Peyer's patch (tissue), 4 donors: ENCODE data around the gene LATS1.

ENCODE experiments used
- CTCF ChIP-seq, 6 experiments: fragments of 450-650 bp in 4 of 6; fragments of 200-600 bp in 2 of 6; sonication (generic) in 1 of 6; IDR thresholded peaks; one replicate each; pipeline ENCODE4 v1.5.1; 2017 to 2019; ENCODE audit warnings: antibody characterized with exemption in 6 of 6, mild to moderate bottlenecking in 3 of 6, moderate library complexity in 1 of 6
- POLR2A ChIP-seq, 2 donors: fragments of 450-650 bp; IDR thresholded peaks; one replicate each; pipeline ENCODE4 v1.5.1; 2017; ENCODE audit warnings: antibody characterized with exemption in 2 of 2, mild to moderate bottlenecking in 2 of 2, moderate library complexity in 2 of 2

GRCh38 chr6:149694921-149695320, 23.0 kb downstream of the LATS1 start:
- no peak for TF ChIP-seq CTCF (IDR thresholded peaks at IDR 0.05)
- TF ChIP-seq POLR2A (IDR thresholded peaks at IDR 0.05) = no peak
